GF-D8 (cell line): ENCODE results near the gene FGF2.
"Not testable (repeated sequence)": the region's sequence is repeated elsewhere in the genome, so short reads cannot be mapped to it uniquely, and the experiment has no call there.

Source experiments
- DNase-seq: peaks from one replicate; lab custom pipeline; 2025; lab: John Stamatoyannopoulos, UW

The FGF2 gene

DNA sequence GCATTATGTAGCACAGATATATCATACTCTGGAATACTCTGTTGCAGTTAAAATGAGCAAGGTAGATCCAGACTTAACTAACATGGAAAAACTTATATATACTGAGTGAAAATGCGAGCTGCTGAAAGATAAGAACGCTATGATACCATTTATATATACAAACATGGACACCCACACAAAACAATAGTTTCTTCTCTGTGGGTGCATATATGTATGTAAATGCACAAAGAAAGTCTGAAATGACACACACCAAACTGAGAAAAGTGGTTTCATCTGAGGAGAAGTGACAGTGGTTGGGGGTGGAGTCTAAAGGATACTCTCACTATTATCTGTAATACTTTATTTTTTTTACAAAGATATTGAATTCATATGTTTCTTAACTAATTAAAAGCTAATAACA lies 12.2 kb upstream of the FGF2 start:
- DNase-seq, result no peak

DNA sequence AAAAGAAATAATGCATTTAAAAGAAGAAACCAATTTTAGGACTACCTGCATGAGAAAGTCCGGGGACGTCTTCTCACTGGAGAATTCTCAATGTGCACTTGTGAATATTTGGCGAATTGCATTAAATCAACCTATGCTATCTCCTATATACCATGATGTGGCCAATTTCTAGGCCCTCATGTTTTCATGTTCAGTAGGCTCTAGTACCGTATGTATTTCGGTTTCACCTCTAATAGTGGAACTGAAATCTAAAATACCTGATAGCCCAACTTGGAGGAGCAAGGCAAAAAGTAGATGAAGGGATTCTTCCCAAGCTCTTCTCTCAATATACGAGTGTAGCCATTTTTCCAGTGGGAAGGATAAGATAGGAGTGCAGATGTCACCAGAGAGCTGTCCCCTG lies 11.4 kb upstream of the FGF2 start:
- DNase-seq, result no peak

DNA sequence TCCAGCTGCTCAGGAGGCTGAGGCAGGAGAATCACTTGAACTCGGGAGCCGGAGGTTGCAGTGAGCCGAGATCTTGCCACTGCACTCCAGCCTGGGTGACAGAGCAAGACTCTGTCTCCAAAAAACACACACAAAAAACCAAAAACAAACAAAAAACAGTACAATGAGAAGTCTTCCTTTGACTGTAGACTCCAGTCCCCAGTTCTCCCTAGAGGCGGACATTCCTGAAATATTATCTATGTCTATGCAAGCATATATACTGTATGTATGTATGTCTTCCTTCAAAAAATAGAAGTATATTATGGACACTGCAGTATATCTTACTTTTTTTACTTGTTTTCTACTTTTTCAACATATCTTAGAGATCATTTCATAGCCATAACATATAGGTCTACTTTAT lies 10.2 kb upstream of the FGF2 start:
- no peak for DNase-seq

DNA sequence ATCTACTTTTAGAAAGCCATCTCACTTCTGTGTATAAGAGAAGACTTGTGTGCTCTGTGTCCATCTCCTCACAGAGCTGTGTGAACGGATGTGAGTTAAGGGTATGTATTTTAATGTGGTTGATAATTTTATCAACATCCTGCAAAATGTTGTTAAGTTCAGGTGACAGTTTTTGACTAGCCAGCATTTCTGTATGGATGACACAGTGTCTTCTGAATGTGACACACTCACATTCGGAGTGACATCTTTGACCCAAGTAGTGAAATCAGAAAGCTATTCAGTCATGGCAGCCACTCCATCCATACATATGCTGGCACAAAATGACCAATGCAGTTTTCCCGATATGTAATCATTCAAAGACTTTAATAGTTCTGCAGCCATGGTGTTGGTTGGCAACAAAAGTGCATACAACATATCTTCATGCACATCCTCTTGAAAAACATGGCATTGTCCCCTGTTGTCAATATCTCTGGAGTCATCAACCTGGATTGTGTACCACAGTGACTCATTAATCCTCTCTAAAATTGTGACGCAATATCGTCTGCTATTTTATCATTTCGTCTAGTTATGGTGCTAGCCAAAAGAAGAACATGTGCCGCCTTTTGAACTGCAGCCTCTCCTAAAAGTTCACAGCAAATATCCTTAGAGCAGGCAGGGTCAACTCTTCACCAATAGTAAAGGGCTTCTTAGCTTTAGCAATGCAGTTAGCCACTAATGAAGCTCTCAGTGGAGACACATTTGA lies 6.8 kb upstream of the FGF2 start:
- no peak for DNase-seq

DNA sequence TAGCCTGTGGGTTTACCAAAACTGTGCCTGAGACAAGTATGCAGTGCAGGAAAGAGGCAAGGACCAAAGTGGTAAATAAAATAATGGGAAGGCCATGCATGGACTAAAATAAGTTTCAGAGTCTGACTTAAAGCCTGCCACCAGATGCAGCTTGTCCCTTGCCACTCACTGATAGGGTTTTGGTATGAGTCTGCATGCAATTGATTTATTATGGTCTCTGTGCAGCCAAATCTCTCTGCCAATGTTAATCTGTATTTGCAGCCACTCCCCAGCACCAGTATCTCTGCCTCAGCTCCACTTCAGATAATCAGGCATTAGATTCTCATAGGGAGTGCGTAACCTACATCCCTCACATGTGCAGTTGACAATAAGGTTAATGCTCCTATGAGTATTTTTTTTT lies 5.5 kb upstream of the FGF2 start:
- no peak for DNase-seq

DNA sequence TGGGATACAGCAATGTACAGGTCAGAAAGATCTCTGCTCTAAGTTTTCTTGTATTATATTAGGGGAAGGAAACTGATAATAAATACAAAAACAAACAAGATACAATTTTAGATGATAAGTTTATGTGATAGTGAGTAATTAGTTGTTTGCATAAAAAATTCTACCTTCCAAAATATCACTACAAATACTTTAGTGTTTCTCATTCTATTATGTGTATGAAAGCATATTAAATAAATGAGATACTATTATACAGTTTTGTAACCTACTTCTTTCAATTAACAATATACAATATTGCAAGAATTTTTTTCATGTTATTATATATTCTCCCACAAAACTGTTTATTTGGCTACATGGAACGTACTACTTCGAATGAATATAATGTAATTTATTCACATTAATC lies 4.2 kb upstream of the FGF2 start:
- DNase-seq, result no peak

DNA sequence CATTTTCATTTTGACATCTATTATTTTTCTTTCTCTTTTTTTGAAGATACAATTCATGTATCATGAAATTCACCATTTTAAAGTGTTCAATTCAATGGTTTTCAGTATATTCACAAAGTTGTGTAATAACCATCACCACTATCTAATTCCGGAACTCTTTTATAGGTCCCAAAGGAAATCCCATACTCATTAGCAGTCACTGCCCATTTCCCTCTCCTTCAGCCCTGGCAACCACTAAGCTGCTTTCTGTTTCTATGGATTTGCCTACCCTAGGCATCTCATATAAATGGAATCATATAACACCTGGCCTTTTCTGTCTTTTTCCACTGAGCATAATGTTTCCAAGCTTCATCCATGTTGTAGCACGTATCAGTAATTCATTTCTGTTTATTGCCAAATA lies 3.2 kb upstream of the FGF2 start:
- DNase-seq, result no peak

DNA sequence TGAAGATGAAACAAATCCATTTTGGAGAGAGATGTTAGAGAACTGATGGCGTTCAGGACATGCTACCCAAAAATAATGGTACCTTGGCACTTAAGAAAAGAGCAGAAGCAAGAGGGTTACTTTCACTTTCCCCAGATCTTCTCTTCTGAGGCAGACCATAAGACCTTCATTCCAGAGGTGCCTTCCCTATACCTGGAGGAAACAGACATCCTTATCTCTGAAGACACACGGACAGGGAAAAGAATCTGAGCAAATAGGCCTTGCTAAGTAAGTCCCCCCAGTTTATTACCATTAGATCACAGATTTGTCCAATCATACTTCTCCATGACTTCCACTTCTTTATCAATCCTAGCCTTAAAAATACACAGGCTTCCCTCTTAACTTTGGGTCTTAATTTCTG lies 2.0 kb upstream of the FGF2 start:
- DNase-seq, result no peak

DNA sequence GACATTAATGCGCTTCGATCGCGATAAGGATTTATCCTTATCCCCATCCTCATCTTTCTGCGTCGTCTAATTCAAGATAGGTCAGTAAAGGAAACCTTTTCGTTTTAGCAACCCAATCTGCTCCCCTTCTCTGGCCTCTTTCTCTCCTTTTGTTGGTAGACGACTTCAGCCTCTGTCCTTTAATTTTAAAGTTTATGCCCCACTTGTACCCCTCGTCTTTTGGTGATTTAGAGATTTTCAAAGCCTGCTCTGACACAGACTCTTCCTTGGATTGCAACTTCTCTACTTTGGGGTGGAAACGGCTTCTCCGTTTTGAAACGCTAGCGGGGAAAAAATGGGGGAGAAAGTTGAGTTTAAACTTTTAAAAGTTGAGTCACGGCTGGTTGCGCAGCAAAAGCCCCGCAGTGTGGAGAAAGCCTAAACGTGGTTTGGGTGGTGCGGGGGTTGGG lies 528 bp upstream of the FGF2 start:
- DNase-seq, result no peak

DNA sequence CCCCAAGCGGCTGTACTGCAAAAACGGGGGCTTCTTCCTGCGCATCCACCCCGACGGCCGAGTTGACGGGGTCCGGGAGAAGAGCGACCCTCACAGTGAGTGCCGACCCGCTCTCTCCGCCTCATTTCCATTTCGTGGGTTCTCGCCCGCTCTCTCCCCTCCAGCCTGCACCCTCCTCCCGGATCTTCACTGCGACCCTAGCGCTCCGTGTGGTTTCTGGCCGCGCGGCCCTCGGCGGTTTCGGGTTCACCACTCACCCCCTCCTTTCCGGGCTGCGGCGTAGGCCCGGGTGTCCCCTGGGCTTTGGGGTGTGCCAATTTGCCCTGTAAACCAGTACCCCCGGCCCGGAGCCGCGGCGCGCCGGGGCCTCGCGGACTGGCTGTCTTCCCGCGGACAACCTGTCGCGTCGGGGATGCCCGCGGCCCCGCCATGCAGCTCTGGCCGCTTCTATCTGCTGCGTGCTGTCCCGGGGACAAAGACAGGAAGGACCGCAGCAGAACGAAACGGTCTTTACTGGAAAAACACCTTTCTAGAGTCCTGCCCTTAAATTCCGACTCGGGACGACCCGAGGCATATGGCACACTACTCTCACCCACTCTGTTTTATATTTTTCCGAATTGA lies 737 bp downstream of the FGF2 start:
- DNase-seq, result no peak

DNA sequence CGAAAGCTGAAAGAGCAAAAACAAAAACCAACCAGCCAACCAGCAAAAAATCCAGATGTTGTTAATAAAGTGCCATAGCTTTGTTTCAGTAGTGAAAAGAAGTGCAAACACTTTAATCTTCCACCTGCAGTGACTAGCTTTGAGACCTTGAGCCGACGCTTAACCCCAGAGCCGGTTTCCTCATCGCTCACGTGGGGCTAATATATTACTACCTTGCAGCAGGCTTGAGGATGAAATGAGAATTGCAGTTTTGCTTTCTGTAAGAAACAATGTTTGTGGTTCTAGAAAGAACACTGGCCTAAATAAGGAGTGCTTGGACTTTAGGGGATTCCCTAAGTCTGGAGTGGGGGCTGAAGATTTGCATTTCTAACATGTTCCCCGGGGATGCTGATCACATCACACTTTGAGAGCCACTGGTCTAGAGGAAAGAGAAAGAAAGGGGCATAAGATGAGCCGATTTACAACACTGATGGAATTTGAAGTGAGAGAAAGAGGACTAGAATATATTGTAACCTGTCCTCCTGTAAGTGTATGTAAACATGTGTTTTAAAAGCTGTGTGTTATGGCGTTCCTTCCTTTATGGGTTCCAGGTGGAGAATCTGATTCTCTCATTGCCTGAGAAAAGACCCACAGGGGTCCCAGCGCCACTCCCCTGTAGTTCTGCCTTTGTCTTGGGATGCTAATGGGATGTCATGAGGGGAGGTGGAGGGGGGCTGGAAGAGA lies 1.4 kb downstream of the FGF2 start:
- no peak for DNase-seq

DNA sequence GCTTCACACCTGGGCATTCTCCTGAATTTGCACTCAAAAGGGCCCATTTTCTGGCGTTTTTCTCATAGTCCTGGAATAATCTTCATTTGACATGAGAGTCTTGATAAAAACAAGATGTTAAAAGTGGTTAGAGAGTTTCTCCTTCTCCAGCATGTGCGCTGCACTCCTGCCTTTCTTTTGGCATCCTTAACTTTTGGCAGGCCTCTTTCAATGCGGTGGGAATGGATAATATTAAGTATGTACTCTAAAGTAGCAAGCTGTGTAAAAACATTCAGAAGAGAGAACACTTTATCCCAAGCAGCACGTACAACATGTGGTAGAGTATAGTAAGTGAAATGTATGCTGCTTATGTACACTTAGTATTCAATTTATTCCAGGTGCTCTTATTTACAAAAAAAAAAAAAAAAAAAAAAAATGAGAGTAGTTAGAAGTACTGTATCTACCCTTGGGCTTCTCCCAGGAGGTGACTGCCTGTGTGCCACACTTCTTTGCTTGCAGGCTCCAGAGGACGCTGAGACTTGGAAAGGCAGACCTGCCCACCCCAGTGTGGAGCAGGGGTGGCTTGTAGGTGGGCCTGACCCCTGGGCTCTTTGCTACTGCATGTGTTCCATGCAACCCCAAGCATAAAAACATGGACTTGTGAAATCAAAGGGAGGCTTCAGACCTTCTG lies 3.9 kb downstream of the FGF2 start:
- DNase-seq, result no peak

DNA sequence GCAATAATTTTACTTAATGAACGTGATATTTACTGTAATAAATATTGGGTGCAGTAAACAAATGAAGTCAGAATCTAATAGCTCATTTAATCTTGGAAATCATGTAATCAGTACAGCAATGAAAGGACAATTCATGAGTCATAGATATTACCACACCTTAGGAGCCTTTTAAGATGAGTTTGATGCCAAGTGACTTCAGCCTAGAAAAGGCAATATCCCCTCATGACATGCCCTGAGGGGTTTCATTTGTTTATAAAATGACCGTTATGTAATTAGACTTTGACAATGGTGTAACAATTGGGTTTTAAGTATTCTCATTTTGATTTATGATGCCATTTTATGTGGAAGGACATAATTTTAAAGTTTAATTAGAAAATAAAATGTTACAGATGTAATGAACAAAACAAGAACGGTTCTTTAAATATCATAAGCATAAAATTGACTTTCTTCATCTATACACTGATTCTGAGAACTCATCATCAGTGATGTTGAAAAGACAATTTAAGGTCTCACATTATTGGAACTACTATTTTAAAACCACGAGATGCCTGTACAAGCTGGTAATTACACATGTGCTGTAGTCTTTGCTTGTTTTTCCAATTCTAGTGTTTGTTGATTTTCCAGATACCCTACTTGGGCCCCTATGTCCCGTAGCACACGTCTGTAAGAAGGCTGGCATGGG lies 5.0 kb downstream of the FGF2 start:
- DNase-seq, result no peak

DNA sequence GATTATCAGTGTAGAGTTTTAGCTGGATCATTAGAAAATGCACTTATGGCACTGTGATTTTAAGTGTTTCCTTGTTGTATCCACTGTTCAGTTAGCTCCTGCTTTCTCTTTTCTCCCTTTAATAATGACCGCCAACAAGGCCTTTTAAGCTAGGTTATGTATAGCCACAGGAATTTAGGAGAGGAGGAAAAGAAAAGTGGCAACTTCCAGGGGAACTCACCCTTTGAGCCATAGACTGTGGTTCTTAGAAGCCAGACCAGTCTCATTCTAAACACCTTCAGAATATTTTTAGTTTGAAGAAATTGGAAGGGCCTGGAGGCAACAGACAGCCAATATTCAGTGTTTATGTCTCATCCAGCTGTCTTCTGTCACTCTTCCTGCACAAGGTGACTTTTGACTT lies 6.1 kb downstream of the FGF2 start:
- no peak for DNase-seq

DNA sequence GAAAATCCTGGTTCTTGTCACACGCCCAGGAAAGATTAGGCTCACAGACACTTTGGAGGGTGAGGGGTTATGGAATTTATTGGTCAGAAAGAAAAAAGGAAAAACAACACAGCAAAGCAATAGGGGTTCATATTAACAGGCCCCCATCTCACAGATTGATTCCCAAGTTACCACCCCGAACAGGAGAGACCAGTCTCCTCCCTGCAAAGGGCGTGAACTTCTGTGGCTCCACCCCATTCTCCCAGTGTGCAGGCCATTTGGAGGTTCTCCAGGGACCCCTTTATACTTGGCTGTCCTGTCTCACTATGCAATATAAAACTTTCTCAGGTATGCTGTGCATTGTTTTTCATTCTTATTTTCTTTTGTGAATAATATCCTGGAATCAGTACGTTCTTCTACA lies 7.4 kb downstream of the FGF2 start:
- DNase-seq, result no peak

DNA sequence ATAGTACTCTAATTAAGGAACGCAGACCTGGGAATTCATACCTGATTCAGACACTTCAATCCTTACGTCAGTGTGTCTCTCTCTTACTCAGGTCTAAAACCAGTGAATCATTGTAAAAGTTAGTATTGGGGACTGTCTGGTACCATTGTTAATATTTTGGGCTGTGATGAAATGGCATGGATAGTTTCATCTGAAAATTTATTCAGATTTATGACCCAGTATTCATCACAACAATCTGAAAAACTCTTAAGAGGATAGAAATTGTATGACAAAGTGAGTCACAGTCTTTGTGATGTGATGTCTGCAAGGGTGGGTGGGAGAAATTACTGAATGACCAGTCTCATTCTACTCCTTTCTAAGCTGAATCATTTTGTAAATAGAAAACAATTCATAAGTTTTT lies 10.3 kb downstream of the FGF2 start:
- no peak for DNase-seq

DNA sequence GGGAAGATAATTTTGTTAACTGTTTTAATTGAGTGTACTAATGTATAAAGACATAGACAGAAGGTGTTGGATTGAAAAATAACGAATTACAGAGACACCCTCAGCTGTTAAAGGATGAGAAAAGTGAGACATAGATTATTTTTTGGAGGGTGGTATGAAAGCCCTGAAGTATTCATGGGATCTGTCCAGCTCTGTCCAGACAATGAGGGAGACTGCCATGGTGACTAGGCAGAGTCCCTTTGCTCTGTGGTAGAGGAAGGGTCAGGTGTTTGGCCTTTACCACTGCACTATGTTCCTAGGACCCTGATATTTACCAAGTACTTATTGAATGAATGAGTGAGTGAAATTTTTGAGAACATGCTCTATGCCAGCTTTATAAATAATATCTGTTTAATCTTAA lies 11.4 kb downstream of the FGF2 start:
- DNase-seq, result no peak

DNA sequence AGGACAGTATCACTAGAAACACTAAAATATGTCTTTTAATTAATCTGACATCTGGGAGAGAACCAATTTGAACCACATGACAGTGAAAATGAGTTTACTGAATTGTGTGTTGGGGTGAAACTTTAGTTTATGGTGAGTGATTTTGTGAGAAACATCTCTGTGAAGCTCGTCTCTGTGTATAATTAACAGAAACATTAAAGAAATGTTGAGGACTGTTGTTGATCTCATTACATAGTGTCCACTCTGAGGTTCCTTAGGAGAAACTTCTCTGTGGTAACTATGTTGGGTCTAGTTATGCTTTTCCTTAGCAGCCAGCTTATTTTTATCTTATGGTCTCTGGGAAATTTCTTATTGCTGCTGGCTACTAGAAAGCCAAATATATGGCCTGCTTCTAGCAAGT lies 15.8 kb downstream of the FGF2 start:
- DNase-seq, result no peak

DNA sequence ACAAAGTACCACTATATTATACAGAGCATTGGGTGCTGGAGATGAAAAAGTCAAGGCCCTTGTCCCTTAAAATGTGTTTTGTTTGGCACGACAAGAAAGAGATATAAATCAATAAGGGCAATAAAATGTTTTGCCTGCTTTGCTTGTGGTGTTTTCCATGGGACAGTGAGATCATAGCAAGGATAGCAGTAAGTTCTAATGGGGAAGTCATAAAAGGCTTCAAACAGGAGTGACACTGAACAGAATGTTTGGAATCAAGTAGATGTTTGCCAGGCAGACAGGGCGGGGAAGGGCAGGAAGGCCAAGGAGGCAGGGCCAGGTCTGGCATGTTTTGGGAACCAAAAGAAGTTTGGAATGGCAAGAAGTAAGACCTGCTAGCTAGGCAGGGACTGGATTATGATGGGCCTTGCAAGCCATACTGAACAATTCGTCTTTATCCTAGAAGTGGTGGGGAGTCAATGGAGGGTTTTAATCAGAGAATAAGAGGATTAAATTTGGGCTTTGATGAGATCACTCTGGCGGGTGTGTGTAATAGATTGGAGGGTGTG lies 16.4 kb downstream of the FGF2 start:
- no peak for DNase-seq

DNA sequence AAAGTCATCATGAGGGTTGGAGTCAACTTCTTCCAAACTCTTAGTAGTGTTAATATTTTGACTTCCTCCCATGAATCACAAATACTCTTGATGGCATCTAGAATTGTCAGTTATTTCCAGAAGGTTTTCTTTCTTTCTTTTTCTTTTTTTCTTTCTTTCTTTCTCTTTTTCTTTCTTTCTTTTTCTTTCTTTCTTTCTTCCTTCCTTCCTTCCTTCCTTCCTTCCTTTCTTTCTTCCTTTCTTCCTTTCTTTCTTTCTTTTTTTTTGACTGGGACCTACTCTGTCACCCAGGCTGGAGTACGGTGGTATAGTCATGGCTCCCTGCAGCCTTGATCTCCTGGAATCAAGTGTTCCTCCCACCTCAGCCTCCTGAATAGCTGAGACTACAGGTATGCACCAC lies 17.8 kb downstream of the FGF2 start:
- DNase-seq, result not testable (repeated sequence)

DNA sequence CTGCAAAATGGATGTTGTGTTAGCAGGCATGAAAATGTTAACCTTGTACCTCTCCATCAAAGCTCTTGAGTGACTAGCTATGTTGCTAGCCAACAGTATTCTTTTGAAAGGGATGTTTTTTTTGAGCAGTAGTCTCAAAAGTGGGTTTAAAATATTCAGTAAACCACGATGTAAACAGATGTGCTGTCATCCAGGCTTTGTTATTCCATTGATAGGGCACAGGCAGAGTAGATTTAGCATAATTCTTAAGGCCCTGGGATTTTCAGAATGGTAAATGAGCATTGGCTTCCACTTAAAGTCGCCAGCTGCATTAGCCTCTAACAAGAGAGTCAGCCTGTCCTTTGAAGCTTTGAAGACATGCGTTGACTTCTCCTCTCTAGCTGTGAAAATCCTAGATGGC lies 18.4 kb downstream of the FGF2 start:
- DNase-seq, result no peak

DNA sequence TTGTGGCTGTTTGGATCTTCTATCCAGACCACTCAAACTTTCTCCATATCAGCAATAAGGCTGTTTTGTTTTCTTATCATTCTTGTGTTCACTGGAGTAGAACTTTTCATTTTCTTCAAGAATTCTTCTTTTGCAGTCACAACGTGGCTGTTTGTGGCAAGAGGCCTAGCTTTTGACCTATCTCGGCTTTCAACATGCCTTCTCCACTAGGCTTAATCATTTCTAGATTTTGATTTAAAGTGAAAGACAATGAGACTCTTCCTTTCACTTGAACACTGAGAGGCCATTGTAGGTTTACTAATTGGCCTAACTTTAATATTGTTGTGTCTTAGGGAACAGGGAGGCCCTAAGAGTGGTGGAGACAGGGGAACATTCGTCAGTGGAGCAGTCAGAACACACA lies 19.1 kb downstream of the FGF2 start:
- DNase-seq, result no peak
